ENCODE results near the gene CNOT6.

DNA sequence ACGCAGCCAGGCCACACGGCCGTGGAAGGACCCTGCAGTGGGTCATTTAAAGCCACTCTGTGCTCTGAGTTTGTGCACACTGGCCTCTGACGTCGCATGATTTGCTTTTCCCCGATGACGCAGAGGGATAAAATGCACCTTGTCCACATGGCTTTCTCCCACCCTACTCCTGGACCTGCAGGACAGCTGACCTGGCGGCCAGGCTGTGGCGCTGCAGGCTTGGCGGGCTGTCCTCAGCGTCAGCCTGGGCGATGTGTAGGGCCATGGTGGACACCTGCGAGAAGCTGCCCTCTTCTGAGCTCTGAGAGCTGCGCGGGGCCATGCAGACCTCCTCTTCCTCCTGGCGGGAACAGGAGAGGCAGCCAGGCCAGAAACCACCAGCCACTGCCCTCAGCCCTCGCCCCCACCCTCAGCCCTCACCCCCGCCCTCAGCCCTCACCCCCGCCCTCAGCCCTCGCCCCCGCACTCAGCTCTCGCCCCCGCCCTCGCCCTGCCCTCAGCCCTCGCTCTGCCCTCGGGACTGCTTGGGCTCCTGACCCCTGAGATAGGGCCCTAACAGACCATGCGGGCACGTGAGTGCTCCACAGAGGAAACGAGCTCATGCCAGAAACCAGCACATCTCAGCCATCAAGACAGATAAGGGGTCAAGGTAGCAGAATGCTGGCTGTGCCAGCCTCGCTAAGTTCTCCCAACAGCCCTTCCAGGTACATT is 117.1 kb downstream of the CNOT6 start:
- TF ChIP-seq, protein P1, sequence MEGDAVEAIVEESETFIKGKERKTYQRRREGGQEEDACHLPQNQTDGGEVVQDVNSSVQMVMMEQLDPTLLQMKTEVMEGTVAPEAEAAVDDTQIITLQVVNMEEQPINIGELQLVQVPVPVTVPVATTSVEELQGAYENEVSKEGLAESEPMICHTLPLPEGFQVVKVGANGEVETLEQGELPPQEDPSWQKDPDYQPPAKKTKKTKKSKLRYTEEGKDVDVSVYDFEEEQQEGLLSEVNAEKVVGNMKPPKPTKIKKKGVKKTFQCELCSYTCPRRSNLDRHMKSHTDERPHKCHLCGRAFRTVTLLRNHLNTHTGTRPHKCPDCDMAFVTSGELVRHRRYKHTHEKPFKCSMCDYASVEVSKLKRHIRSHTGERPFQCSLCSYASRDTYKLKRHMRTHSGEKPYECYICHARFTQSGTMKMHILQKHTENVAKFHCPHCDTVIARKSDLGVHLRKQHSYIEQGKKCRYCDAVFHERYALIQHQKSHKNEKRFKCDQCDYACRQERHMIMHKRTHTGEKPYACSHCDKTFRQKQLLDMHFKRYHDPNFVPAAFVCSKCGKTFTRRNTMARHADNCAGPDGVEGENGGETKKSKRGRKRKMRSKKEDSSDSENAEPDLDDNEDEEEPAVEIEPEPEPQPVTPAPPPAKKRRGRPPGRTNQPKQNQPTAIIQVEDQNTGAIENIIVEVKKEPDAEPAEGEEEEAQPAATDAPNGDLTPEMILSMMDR (IDR thresholded peaks at IDR 0.05; ENCODE audit: low read depth, low read length), result no peak
- no peak for TF ChIP-seq EZH2phosphoT487 (IDR thresholded peaks at IDR 0.05; ENCODE audit: low read depth)
